HG02938 (cell line): Measurements from ENCODE around the gene RAD51B.
"Not testable (repeated sequence)": the region's sequence is repeated elsewhere in the genome, so short reads cannot be mapped to it uniquely, and the experiment has no call there.

Experiments
- ATAC-seq: cut with Tn5 transposase; IDR thresholded peaks from one replicate; pipeline ENCODE4 v1.9.1; 2021; ENCODE audit warnings: mild to moderate bottlenecking, moderate library complexity; ENCODE audit not compliant: unreplicated experiment

The RAD51B gene

DNA sequence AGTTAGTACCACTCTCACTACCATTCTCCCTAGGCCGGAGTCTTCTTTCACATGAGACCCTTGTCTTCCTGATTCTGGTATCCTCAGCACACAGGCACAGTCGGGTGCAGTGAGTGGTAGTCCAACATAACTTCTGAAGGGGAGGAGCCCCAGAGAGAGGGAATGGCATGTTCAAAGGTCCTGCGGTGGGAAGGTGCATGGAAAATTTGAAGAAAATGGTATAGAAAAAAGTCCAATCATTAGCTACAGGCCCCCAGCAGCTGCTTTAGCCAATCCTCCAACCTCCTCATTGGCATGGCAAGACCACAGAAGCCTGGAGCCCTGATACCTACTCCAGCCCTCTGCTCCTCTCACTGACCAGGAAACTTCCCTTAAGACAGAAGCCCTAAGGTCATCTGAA lies 876.7 kb downstream of the RAD51B start:
- ATAC-seq, result no peak

- no peak for ATAC-seq
These were observed 877.3 kb downstream of the RAD51B start for GRCh38 chr14:68696721-68697495.

- ATAC-seq, result not testable (repeated sequence)
These were observed 879.2 kb downstream of the RAD51B start for GRCh38 chr14:68698773-68699172.

- ATAC-seq, result no peak
These were observed 881.6 kb downstream of the RAD51B start for GRCh38 chr14:68701001-68701741.

DNA sequence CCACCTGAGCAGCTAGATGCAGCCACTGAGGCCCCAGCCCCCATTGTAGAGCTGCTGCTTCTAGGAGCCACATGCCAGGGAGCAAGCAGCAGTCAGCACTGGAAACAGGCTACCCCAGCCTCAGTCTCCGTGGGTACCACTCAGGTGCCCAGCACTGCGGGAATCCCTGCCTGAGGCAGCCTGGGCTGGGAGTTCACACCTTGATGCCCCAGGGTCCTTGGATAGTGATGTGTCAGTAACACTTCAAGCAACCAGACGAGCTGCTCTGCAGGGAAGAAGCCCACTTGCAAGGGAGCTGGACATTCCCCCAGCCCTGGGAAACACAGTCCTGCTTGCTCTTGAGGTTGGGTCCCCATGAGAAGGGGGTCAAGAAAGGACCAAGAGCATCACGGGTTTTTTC lies 882.6 kb downstream of the RAD51B start:
- no peak for ATAC-seq

DNA sequence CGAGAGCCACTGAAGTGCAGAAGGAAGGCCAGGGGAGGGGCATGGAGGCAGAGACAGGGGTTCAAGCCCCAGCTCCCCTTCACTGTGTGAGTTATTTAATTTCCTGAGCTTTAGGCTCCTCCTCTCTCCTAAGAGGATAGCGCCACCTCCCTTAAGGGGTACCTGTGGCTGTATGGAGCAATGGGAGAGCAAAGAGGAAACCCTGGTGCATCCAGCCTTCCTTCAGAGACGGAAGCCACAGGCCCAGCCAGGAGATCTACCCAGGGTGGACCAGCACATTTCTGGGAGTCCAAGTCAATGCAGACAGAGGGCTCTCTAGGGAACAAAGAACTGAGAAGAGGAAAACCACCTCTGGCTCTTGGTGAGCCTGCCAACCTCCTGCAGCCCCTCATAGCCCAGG lies 883.0 kb downstream of the RAD51B start:
- ATAC-seq, result no peak

DNA sequence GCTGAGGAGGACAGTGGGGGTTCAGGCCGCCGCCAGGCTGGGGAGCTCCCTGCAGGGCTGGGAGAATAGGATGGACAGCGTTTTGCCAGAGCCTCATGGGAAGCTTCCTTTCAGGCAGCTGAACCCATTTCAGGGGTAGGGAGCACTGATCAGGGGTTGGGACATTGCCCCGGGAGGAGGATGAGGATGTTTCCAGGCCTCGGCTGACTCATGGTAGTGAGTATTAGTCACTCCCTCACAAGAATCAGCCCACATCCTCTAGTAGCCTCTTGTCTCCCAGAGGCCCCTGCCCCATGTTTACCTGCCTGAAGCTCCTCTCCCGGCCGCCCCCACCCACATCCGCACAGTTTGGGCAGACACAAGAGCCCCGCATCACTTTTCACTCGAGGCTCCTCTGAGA lies 883.5 kb downstream of the RAD51B start:
- no peak for ATAC-seq

DNA sequence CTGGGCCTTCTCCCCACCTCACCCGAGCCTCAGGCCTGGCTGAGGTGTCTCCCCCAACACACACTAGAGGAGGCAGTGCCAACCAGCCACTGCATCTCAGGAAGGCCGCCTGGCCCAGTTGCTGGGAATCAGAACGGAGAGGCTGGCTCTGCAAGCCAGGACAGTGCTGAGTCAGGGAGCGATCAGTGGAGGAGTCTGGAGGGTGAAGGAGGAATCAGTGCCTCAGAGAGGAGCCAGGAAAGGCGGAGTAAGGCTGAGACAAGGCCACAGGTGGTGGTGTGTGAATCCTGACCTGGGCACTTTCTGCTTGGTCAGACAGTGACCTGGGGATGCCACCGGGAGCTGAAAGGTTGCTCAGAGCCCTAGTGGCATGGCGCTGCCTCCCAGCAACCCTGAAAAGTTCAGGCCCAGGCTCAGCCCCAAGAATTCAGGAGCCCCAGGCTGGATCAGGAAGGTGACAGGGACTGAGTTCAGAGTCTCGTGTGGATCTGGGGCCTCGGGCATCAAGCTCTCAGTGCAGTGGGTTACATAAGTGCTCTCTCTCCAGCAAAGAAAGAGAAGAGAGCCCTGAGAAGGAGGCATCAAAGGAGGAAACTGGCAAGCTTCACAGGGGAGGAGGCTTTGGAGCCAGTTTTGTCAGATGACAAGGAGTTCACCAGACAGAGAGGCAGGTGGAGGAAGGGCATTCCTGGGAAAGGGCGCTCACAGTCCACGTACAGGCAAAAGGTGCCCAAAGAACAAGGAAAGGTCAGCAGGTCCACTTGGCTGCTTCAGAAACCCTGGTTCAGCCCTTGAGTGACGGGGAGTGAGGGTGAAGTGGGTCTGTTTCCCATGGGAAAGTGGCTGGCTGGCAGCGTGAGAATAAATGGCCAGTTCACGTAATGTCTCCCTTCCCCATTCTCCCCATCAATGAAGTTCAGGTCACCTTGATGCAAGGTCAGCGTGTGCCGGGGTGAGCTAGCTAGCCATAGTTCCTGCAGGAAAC lies 885.4 kb downstream of the RAD51B start:
- no peak for ATAC-seq

DNA sequence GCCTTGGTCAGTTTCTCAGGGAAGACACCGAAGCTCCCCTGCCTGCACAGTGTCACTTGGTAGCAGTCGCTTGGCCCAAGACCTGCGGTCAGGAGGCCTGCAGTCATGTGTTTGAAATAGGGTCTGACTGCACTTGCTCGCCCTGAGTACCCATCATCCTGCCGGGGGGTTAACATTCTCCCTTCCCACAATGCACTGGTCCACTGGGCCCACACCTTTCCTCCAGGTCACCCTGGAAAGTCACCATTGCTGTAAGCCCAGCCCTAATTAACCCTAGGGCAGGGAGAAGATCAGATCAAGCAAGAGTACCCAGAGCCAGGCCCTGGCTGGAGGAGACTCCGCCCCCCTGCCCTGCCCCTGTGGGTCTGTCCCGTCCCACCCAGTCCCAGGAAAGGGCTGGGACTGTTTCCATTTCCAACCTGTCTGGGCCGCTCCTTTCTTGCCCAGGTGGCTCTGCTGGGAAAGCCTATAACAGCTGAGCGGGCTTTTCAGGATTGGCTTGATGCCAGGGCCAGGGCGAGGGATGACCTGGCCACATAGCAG lies 886.2 kb downstream of the RAD51B start:
- ATAC-seq, result no peak

- ATAC-seq, result no peak
These were observed 887.9 kb downstream of the RAD51B start for GRCh38 chr14:68707482-68707881.

DNA sequence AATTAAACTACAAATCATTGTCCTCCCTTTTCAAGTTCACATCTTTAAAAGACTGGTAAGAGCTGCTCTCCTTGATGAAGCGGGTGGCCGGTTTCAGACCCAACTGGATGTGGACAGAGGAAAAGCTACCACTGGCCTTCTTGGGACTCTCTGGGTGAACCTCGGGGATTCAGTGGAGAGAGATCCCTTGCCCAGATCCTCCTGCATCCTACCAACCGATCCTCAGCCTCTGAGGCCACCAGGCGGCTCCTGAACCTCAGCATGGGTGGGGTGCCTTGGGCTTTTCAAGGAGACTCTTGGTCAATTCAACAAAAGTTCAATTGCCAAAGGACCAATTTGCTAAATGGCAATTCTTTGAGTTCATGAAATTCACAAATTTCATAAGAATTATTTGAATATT lies 888.8 kb downstream of the RAD51B start:
- ATAC-seq, result no peak

- no peak for ATAC-seq
These were observed 889.4 kb downstream of the RAD51B start for GRCh38 chr14:68709007-68709406.

- ATAC-seq, result no peak
These were observed 891.2 kb downstream of the RAD51B start for GRCh38 chr14:68710776-68711175.

DNA sequence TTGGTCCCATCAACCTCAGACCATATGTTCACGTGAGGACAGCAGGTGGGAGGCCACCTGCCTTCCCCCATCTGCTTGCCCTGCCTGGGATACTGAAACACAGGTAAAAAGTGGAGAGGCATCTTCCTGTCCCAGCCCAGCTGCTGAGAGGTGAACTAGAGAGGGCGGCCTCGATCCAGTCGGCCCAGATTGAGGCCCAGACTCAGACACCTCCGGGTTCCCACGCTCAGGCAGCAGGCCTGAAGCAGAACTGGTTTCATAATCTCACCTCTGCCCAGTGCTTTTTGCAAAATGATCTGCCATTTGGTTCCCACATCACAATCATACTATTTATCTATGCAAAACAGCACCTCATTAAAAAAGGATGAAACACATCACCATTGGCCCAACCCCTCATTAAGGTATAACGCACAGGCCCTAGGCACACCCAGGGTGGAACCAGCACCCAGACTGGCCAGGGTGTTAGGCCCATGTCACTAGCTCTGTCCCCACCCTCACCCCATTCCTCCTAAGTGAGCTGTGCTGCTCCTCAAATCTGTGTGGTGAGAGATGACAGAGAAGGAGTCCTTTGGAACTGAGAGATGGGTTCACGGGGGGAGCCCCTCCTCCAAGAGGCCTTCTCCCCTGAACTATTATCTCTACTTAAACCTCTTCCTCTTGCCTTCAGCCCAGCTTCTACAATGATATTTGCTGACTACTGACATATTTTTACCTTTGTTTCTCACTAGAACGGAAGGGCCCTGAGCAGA lies 892.2 kb downstream of the RAD51B start:
- no peak for ATAC-seq

DNA sequence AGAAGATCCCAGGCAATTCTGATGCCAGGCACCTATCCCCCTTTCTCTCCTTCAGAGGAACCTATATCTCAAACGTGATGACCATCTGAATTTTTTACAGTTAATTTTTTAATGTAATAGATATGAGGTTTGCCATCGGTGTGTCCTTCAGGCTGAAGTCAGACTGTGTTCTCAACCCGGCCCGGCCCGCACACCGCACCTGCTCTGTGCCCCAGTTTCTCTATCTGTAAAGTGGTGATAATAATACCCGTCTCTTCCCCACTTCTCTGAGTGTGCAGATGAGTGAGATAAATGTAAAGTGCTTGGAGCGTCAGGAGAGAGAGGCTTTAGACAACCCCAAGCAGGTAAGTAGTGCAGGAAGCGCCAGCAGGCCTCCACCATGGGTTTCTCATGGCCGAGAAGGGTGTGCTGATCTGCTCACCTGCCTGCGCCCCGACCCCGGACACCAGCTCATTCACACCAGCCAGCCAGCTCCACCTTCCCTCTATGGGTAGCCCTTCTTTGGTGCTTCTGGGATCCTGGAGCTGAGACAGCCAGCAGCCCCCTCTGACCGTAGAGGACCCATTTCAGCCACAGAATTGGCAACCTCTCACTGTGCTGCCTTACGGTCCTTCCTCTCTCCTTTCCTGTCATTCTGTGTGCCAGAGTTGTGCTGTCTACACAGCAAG lies 893.3 kb downstream of the RAD51B start:
- no peak for ATAC-seq

- ATAC-seq, result no peak
These were observed 894.2 kb downstream of the RAD51B start for GRCh38 chr14:68713782-68714181.

DNA sequence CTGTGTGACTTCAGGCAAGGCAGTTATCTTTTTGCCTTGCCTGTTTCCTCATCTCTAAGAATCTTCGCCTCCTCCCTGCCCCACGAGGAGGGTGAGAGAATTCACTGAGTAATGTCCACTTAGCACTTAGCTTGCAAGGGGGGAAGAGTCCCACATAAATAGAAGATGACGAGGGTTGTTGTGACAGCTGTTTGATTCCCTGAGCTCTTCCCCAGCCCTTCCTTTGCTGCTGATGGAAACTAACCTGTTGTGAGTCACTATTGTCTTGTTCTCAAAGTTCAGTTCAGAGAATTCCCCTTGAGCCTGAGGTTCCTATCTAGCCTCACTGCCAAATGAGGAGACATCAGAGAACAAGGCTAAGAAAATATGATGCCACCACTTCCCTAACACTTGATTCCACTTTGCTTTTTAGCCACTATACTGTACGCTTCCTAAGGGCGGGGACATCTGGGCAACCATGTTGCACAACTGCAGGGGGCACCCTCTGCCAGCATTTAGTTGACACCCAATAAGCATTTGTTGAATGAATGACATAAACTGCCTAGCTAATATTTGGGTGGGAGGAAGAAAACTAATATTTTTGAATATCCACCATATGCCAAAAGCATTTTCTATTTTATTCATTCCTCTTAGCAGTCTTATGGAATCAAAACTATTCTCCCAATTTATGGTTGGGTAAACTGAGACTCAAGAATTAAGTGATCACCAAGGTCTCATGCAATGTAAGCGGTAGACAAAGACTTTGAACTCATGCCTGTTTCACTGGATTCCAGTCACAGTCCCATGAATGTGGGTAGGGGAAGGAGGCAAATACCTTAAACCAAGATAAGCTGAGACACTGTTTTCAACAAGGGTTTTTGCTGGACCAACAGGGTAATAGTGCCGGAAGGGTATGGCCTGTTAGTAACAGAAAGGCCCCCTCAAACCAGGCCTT lies 895.7 kb downstream of the RAD51B start:
- ATAC-seq, result no peak

DNA sequence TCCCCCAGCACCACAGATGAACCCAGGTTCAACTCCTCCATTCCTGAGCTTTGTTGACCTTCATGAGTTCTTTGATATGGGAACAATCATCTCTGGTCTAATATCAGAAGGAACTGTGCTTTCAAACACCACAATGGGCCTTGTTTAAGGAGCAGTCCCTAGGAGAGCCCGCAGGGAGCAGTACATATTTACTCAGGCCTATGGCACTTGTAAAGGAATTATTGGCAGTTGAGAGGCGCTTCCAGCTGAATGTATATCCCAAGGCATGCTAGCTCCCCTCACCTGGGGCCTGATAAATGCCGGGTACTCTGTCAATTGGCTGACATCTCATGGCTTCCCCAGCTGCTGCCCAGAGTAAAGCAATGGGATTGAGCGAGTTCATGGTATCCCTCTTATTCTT lies 897.1 kb downstream of the RAD51B start:
- no peak for ATAC-seq
